ENCODE results near the gene HLX. TPM values are rescaled to one million over a fixed set of nuclear protein-coding genes. Genes with fewer than 3 reads are reported as not detected.

HLX gene
- total and polyA plus RNA-seq, 7 experiments from 2014 or later: 0.27 to 11.0 (median 2.1) TPM; not detected in 3

DNA sequence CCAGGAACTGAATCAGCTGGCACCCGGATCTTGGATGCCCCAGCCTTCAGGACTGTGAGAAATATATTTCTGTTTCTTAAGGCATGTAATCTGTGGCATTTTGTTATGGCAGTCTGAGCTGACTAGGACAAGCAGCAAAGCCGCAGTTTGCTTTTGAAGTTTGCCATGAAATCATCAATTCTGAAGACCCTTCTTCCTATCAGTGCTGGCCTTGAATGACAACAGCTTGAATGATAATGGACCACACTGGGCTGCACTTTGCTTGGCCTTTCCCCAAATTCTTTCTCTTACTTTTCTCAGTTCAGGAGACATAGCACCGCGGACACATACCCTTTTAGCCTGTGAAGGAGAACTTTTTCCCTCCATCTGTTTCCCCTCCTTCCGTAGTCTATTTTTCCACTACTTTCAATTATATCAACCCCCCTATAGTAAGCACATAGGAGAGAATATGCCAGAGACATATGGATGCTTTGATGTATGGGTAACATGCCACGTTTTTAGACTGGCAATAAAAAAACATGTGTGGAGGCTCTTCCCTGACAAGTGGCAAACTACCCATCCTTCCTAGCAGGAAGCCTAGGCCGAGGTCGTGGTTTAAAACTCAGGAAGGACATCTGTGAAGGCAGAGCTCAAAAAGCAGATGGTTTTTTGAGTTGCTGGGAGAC is 42.9 kb downstream of the HLX start:
- Histone ChIP-seq H3K27me3 (ENCODE audit: control insufficient read depth in 2 of 2, insufficient read depth in 2 of 2, low read length in 2 of 2) (peaks cover 0 to 4% of the 10 kb centered on the region in 2 donors), H3K4me1 (ENCODE audit: control insufficient read depth in 2 of 2, insufficient read depth in 2 of 2, low read length in 2 of 2) (no peaks in the 10 kb centered on the region), H3K36me3 (ENCODE audit: control insufficient read depth in 2 of 3, insufficient read depth in 3 of 3, low read length in 3 of 3) (no peaks in the 10 kb centered on the region), H3K4me3 (ENCODE audit: low read length) (no peak overlapping the region), H3K27ac (ENCODE audit: low read depth, low read length) (no peak overlapping the region), H3K9me3 (ENCODE audit: control insufficient read depth in 2 of 3, low read length in 3 of 3) (no peaks in the 10 kb centered on the region)
- no peak for DNase-seq
- CTCF ChIA-PET: no interaction called here
- Mint-ChIP-seq H3K27ac (no peak overlapping the region), H3K9me3 (peaks cover 0 to 5% (median 0%) of the 10 kb centered on the region in 11 donors), H3K4me1 (no peaks in the 10 kb centered on the region), H3K4me3 (no peak overlapping the region), H3K27me3 (peaks cover 5 to 22% (median 14%) of the 10 kb centered on the region in 5 donors), H3K36me3 (no peaks in the 10 kb centered on the region)
- intact Hi-C loops (cut with micrococcal nuclease): no loop called here
- ATAC-seq: no peak
- POLR2A ChIA-PET: no interaction called here

DNA sequence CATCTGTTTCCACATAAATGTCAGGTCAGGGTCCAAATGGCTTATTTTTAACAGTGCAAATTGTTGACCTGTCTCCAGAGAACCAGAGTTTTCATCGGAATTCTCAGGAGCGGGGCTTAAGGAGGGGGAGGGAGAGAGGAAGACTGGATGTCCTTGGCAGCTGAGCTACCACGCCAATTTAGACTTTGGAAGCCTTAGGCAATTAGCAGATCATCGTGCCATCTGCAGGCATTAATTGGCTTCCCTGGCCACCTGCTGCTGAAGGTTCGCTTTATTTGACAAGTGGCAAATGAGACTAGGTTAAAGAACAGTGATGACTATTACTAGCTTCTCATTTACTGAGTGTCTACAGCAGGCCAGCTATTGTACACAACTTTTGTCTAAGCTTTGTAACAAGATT is 43.7 kb downstream of the HLX start:
- H3K4me3 ChIP-seq (ENCODE audit: low read length): no peak overlapping the region
- ChIA-PET CTCF (no interaction called here), POLR2A (no interaction called here)
- peaks cover 5 to 28% (median 20%) of the 10 kb centered on the region in 5 donors for H3K27me3 Mint-ChIP-seq
- peaks cover 0 to 4% of the 10 kb centered on the region in 2 donors for H3K27me3 ChIP-seq (ENCODE audit: control insufficient read depth in 2 of 2, insufficient read depth in 2 of 2, low read length in 2 of 2)
- no peak overlapping the region for H3K4me3 Mint-ChIP-seq
- peaks cover 0 to 5% (median 0%) of the 10 kb centered on the region in 11 donors for H3K9me3 Mint-ChIP-seq
- no peaks in the 10 kb centered on the region for H3K36me3 ChIP-seq (ENCODE audit: control insufficient read depth in 2 of 3, insufficient read depth in 3 of 3, low read length in 3 of 3)
- H3K36me3 Mint-ChIP-seq: no peaks in the 10 kb centered on the region
- no peak overlapping the region for H3K27ac ChIP-seq (ENCODE audit: low read depth, low read length)
- intact Hi-C loops (cut with micrococcal nuclease): no loop called here
- H3K4me1 Mint-ChIP-seq: peaks cover 0 to 2% (median 0%) of the 10 kb centered on the region in 7 donors
- H3K9me3 ChIP-seq (ENCODE audit: control insufficient read depth in 2 of 3, low read length in 3 of 3): no peaks in the 10 kb centered on the region
- DNase-seq: no peak
- no peaks in the 10 kb centered on the region for H3K4me1 ChIP-seq (ENCODE audit: control insufficient read depth in 2 of 2, insufficient read depth in 2 of 2, low read length in 2 of 2)
- no peak overlapping the region for H3K27ac Mint-ChIP-seq
- no peak for ATAC-seq

DNA sequence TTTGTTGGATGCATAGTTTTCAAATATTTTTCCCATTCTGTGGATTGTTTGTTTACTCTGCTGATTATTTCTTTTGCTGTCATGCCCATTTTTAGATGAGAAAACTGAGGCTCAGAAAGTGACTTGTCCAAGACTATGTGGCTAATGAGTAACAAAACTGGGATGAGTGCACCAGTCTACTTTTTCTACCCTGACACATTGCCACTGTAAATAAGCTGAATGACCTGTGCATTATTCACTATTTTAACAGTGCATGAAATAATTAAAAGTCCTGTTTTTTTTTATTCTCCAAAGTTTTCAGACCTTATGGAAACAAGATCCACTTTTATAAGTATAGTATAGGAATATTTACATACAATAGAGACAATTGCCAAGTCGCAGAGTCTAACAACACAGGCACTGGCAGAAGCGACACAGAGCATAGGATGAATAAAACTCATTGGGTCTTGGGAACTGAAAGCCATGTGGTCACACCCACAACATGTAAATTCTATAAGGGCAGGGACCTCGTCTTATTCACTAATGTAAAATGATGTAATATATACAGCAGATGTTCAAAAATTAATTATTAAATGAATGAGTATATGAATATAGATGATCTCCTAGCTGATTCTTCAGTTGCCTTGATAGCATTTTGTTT is 45.2 kb downstream of the HLX start:
- peaks cover 5 to 31% (median 24%) of the 10 kb centered on the region in 5 donors for H3K27me3 Mint-ChIP-seq
- DNase-seq: no peak
- H3K4me3 ChIP-seq (ENCODE audit: low read length): no peak overlapping the region
- no peaks in the 10 kb centered on the region for H3K9me3 ChIP-seq (ENCODE audit: control insufficient read depth in 2 of 3, low read length in 3 of 3)
- H3K27ac ChIP-seq (ENCODE audit: low read depth, low read length): no peak overlapping the region
- POLR2A ChIA-PET: no interaction called here
- H3K36me3 ChIP-seq (ENCODE audit: control insufficient read depth in 2 of 3, insufficient read depth in 3 of 3, low read length in 3 of 3): no peaks in the 10 kb centered on the region
- peaks cover 0 to 4% of the 10 kb centered on the region in 2 donors for H3K27me3 ChIP-seq (ENCODE audit: control insufficient read depth in 2 of 2, insufficient read depth in 2 of 2, low read length in 2 of 2)
- ATAC-seq: no peak
- CTCF ChIA-PET: no interaction called here
- intact Hi-C loops (cut with micrococcal nuclease): no loop called here
- no peak overlapping the region for H3K27ac Mint-ChIP-seq
- peaks cover 0 to 2% (median 0%) of the 10 kb centered on the region in 7 donors for H3K4me1 Mint-ChIP-seq
- no peaks in the 10 kb centered on the region for H3K36me3 Mint-ChIP-seq
- no peaks in the 10 kb centered on the region for H3K4me1 ChIP-seq (ENCODE audit: control insufficient read depth in 2 of 2, insufficient read depth in 2 of 2, low read length in 2 of 2)
- H3K4me3 Mint-ChIP-seq: no peak overlapping the region
- peaks cover 0 to 7% (median 2%) of the 10 kb centered on the region in 11 donors for H3K9me3 Mint-ChIP-seq

DNA sequence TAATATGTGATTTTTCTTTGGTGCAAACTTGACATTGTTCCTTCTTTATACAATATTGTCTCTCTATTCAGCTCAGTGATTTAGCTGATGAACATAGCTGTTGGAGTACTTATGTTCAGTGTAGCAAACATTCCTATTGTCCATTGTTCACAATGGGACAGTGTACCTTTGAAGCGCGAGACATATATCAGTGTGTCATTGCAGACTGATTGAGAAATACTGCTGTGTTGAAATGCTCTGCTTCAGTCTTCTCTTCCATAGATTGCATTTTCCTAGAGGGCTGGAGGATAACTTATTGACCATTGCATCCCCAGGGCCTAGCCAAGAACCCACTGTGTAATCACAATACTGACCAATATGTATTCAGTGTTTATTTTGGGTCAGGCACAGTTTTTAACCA is 46.5 kb downstream of the HLX start:
- Mint-ChIP-seq H3K36me3 (no peaks in the 10 kb centered on the region), H3K4me1 (peaks cover 0 to 2% (median 0%) of the 10 kb centered on the region in 7 donors), H3K27ac (no peak overlapping the region), H3K4me3 (no peak overlapping the region), H3K9me3 (peaks cover 0 to 7% (median 3%) of the 10 kb centered on the region in 11 donors), H3K27me3 (peaks cover 5 to 28% (median 24%) of the 10 kb centered on the region in 5 donors)
- intact Hi-C loops (cut with micrococcal nuclease): no loop called here
- no peaks in the 10 kb centered on the region for H3K9me3 ChIP-seq (ENCODE audit: control insufficient read depth in 2 of 3, low read length in 3 of 3)
- ChIA-PET POLR2A (no interaction called here), CTCF (interaction anchor here (0.6 kb wide), 1 partner anchor 1550 kb away, joined by 3 read pairs; no protein-coding TSS in a partner anchor)
- no peak overlapping the region for H3K27ac ChIP-seq (ENCODE audit: low read depth, low read length)
- no peak overlapping the region for H3K4me3 ChIP-seq (ENCODE audit: low read length)
- ATAC-seq: peak; percentile 32
- DNase-seq: no peak
- H3K36me3 ChIP-seq (ENCODE audit: control insufficient read depth in 2 of 3, insufficient read depth in 3 of 3, low read length in 3 of 3): no peaks in the 10 kb centered on the region
- H3K4me1 ChIP-seq (ENCODE audit: control insufficient read depth in 2 of 2, insufficient read depth in 2 of 2, low read length in 2 of 2): no peaks in the 10 kb centered on the region
- H3K27me3 ChIP-seq (ENCODE audit: control insufficient read depth in 2 of 2, insufficient read depth in 2 of 2, low read length in 2 of 2): peaks cover 0 to 4% of the 10 kb centered on the region in 2 donors

DNA sequence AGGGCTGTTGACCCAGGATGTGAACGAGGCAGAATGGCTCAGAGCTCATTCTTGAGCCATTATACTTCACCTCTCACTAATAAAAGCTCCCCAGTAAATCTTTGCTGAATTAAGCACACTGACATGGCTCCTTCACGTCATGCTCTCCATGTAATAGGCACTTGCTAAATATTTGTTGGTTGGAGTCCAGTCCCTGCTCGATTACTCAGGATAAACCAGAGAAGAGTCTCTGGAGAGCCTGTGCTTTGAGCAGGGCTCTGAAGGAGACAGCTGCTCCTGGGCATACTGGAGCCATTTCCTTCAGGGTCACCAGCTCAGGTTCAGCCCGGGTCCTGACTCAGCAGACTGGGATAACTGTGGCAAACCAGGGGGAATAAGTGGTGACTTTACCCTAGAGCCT is 46.9 kb downstream of the HLX start:
- Histone ChIP-seq H3K27me3 (ENCODE audit: control insufficient read depth in 2 of 2, insufficient read depth in 2 of 2, low read length in 2 of 2) (peaks cover 0 to 4% of the 10 kb centered on the region in 2 donors), H3K27ac (ENCODE audit: low read depth, low read length) (no peak overlapping the region), H3K9me3 (ENCODE audit: control insufficient read depth in 2 of 3, low read length in 3 of 3) (no peaks in the 10 kb centered on the region), H3K4me3 (ENCODE audit: low read length) (no peak overlapping the region), H3K4me1 (ENCODE audit: control insufficient read depth in 2 of 2, insufficient read depth in 2 of 2, low read length in 2 of 2) (no peaks in the 10 kb centered on the region), H3K36me3 (ENCODE audit: control insufficient read depth in 2 of 3, insufficient read depth in 3 of 3, low read length in 3 of 3) (no peaks in the 10 kb centered on the region)
- no peak for DNase-seq
- Mint-ChIP-seq H3K27me3 (peaks cover 5 to 28% (median 24%) of the 10 kb centered on the region in 5 donors), H3K27ac (no peak overlapping the region), H3K4me3 (no peak overlapping the region), H3K36me3 (no peaks in the 10 kb centered on the region), H3K9me3 (peaks cover 0 to 7% (median 3%) of the 10 kb centered on the region in 11 donors), H3K4me1 (peaks cover 0 to 2% (median 0%) of the 10 kb centered on the region in 7 donors)
- POLR2A ChIA-PET: no interaction called here
- no peak for ATAC-seq
- intact Hi-C loops (cut with micrococcal nuclease): no loop called here
- CTCF ChIA-PET: interaction anchor here (0.6 kb wide), 1 partner anchor 1551 kb away, joined by 3 read pairs; no protein-coding TSS in a partner anchor

DNA sequence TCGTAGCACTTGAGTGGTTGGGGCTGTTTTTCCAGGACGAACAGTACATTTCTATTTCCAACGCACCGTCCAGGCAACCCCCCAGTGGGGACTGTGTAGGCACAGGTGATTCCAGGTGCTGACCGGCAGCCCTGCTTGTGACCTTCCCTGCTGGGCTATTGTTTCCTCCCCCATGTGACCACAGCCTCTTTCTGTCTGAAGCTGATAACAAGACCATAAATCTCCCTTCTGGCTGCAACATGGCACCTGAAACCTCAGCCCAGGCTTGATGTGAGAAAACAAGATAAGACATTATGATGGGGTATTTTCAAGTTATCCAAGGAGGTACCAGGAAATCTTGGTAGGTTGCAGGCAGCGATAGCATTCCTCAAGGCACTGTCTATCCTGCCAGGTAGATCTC is 48.2 kb downstream of the HLX start:
- ChIA-PET POLR2A (no interaction called here), CTCF (no interaction called here)
- no peaks in the 10 kb centered on the region for H3K4me1 ChIP-seq (ENCODE audit: control insufficient read depth in 2 of 2, insufficient read depth in 2 of 2, low read length in 2 of 2)
- H3K27ac Mint-ChIP-seq: no peak overlapping the region
- H3K36me3 ChIP-seq (ENCODE audit: control insufficient read depth in 2 of 3, insufficient read depth in 3 of 3, low read length in 3 of 3): no peaks in the 10 kb centered on the region
- ATAC-seq (no peak), DNase-seq (no peak)
- no peaks in the 10 kb centered on the region for H3K9me3 ChIP-seq (ENCODE audit: control insufficient read depth in 2 of 3, low read length in 3 of 3)
- no peak overlapping the region for H3K27ac ChIP-seq (ENCODE audit: low read depth, low read length)
- peaks cover 0 to 2% (median 0%) of the 10 kb centered on the region in 7 donors for H3K4me1 Mint-ChIP-seq
- H3K4me3 ChIP-seq (ENCODE audit: low read length): no peak overlapping the region
- intact Hi-C loops (cut with micrococcal nuclease): no loop called here
- no peaks in the 10 kb centered on the region for H3K36me3 Mint-ChIP-seq
- peaks cover 0 to 7% (median 2%) of the 10 kb centered on the region in 11 donors for H3K9me3 Mint-ChIP-seq
- H3K27me3 ChIP-seq (ENCODE audit: control insufficient read depth in 2 of 2, insufficient read depth in 2 of 2, low read length in 2 of 2): peaks cover 0 to 4% of the 10 kb centered on the region in 2 donors
- H3K4me3 Mint-ChIP-seq: no peak overlapping the region
- H3K27me3 Mint-ChIP-seq: peaks cover 5 to 27% (median 24%) of the 10 kb centered on the region in 5 donors

All from naive thymus-derived CD4-positive, alpha-beta T cell (primary cell).